WERI-Rb-1 (cell line): ENCODE results near the gene PRKCA.
"Not testable (repeated sequence)": the region's sequence is repeated elsewhere in the genome, so short reads cannot be mapped to it uniquely, and the experiment has no call there.

Experiments used
- DNase-seq: peaks from one replicate; pipeline ENCODE4 v3.0.0-alpha.2; 2020
- H3K27ac ChIP-seq: fragments of 250-450 bp; sonication (Bioruptor Pico); 2 replicates; pipeline ENCODE4 v1.5.1; 2020; ENCODE audit warnings: mild to moderate bottlenecking, moderate library complexity
- H3K27me3 ChIP-seq: fragments of 250-450 bp; sonication (Bioruptor Pico); 2 replicates; pipeline ENCODE4 v1.5.1; 2021; ENCODE audit warnings: mild to moderate bottlenecking, low read depth, moderate library complexity; ENCODE audit not compliant: insufficient read depth, severe bottlenecking
- H3K36me3 ChIP-seq: fragments of 250-450 bp; sonication (Bioruptor Pico); 2 replicates; pipeline ENCODE4 v1.5.1; 2020; ENCODE audit warnings: mild to moderate bottlenecking, moderate library complexity
- H3K4me3 ChIP-seq: 2 replicates; pipeline ENCODE4 v1.5.1; 2011; ENCODE audit warnings: low read depth, mild to moderate bottlenecking, control low read depth, low read length
- H3K9me3 ChIP-seq: fragments of 250-450 bp; sonication (Bioruptor Pico); 2 replicates; pipeline ENCODE4 v1.5.1; 2021; ENCODE audit warnings: mild to moderate bottlenecking, moderate library complexity; ENCODE audit not compliant: severe bottlenecking
- TF ChIP-seq, protein P1 (sequence below): IDR thresholded peaks from 2 replicates; pipeline ENCODE4 v1.5.1; 2011; ENCODE audit warnings: low read depth, mild to moderate bottlenecking, control low read depth, inconsistent platforms, low read length

Gene PRKCA

GRCh38 chr17:66357037-66357436 is 54.6 kb downstream of the PRKCA start:
- TF ChIP-seq, protein P1, sequence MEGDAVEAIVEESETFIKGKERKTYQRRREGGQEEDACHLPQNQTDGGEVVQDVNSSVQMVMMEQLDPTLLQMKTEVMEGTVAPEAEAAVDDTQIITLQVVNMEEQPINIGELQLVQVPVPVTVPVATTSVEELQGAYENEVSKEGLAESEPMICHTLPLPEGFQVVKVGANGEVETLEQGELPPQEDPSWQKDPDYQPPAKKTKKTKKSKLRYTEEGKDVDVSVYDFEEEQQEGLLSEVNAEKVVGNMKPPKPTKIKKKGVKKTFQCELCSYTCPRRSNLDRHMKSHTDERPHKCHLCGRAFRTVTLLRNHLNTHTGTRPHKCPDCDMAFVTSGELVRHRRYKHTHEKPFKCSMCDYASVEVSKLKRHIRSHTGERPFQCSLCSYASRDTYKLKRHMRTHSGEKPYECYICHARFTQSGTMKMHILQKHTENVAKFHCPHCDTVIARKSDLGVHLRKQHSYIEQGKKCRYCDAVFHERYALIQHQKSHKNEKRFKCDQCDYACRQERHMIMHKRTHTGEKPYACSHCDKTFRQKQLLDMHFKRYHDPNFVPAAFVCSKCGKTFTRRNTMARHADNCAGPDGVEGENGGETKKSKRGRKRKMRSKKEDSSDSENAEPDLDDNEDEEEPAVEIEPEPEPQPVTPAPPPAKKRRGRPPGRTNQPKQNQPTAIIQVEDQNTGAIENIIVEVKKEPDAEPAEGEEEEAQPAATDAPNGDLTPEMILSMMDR = no peak

GRCh38 chr17:66359351-66359750 is 56.9 kb downstream of the PRKCA start:
- no peaks in the 10 kb centered on the region for H3K36me3 ChIP-seq
- H3K27ac ChIP-seq = no peak overlapping the region
- TF ChIP-seq, protein P1 = no peak
- no peaks in the 10 kb centered on the region for H3K27me3 ChIP-seq
- H3K9me3 ChIP-seq = no peaks in the 10 kb centered on the region
- DNase-seq = no peak
- H3K4me3 ChIP-seq = no peak overlapping the region

More at GRCh38 chr17:66357037-66357436, 54.6 kb downstream of the PRKCA start:
- Histone ChIP-seq H3K27ac (no peak overlapping the region), H3K9me3 (no peaks in the 10 kb centered on the region), H3K27me3 (no peaks in the 10 kb centered on the region), H3K4me3 (no peak overlapping the region), H3K36me3 (no peaks in the 10 kb centered on the region)
- DNase-seq = no peak

- not testable (repeated sequence) for H3K27me3 ChIP-seq, H3K36me3 ChIP-seq, H3K4me3 ChIP-seq, DNase-seq, H3K9me3 ChIP-seq, H3K27ac ChIP-seq
Measured at GRCh38 chr17:66360961-66361565, 58.6 kb downstream of the PRKCA start.

DNA sequence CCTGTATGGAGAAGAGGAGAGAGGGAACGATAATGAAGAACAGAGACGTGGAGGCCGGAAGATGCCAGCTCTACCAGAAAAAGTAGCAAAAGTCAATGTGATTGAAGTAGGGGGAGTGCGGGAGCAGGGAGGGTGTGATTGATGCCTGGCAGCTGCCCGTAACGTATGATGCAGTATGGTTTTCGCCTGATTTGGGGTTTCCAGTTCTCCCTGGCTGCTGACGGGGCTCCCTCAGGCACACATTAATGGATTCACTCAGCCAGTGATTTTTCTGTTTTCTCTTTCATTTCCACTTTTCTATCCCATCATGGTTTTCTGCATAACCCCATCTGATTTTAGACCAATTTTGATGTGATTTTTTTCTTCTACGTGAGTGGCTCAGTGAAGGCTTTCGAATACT is 62.1 kb downstream of the PRKCA start:
- Histone ChIP-seq H3K4me3 (no peak overlapping the region), H3K9me3 (no peaks in the 10 kb centered on the region), H3K27ac (no peak overlapping the region), H3K27me3 (no peaks in the 10 kb centered on the region), H3K36me3 (no peaks in the 10 kb centered on the region)
- TF ChIP-seq, protein P1 = no peak
- no peak for DNase-seq

- Histone ChIP-seq H3K4me3 (no peak overlapping the region), H3K27me3 (no peaks in the 10 kb centered on the region), H3K36me3 (no peaks in the 10 kb centered on the region), H3K9me3 (no peaks in the 10 kb centered on the region), H3K27ac (no peak overlapping the region)
- DNase-seq = peak; percentile 67
- TF ChIP-seq, protein P1 = no peak
Measured at GRCh38 chr17:66364990-66365490, 62.6 kb downstream of the PRKCA start.

DNA sequence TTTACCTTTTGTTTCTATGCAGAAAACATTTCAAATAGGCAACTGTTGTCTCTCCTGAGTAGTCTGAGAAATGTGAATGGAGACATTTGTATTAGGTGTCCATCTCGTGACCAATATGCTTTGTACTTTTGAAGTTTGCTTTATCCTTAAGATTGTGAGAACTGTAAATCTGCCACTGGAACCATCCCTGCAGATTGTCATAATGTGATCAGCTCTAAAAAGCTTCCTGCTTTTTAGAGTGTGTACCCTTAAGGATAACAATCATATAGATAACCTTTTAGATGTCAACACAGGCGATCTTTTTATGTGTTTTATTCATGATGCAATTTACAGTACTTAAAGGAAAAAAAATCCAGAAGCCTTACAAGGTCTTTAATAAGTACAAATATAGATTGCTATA is 63.5 kb downstream of the PRKCA start:
- Histone ChIP-seq H3K36me3 (no peaks in the 10 kb centered on the region), H3K27me3 (no peaks in the 10 kb centered on the region), H3K27ac (no peak overlapping the region), H3K9me3 (no peaks in the 10 kb centered on the region), H3K4me3 (no peak overlapping the region)
- TF ChIP-seq, protein P1 = no peak
- DNase-seq = no peak
